H9 (cell line): ENCODE measurements around the gene RBM33. TPM values are rescaled to one million over a fixed set of nuclear protein-coding genes. Genes with fewer than 3 reads are reported as not detected.
A peak's percentile ranks its signal among the peaks of the same experiment; 100 is the strongest.

Experiments
- DNase-seq: peaks from one replicate; pipeline ENCODE4 v3.0.0-alpha.2; 2017
- H2AFZ ChIP-seq: one replicate; pipeline ENCODE4 v1.6.1; 2013; ENCODE audit warnings: mild to moderate bottlenecking, low read length, control low read depth, moderate library complexity
- H2AK5ac ChIP-seq: 2 replicates; pipeline ENCODE4 v1.6.1; 2013; ENCODE audit warnings: low read length, control low read depth, mixed read lengths; ENCODE audit not compliant: insufficient read length
- H2BK120ac ChIP-seq: one replicate; pipeline ENCODE4 v1.6.1; 2013; ENCODE audit warnings: low read depth, mild to moderate bottlenecking, low read length, control low read depth, inconsistent platforms; ENCODE audit not compliant: poor library complexity, severe bottlenecking
- H2BK12ac ChIP-seq: 2 replicates; pipeline ENCODE4 v1.6.1; 2013; ENCODE audit warnings: low read length, control low read depth, mixed read lengths, low read depth; ENCODE audit not compliant: insufficient read length
- H2BK15ac ChIP-seq: 2 replicates; pipeline ENCODE4 v1.6.1; 2013; ENCODE audit warnings: low read depth, low read length, control low read depth
- H2BK20ac ChIP-seq: one replicate; pipeline ENCODE4 v1.6.1; 2013; ENCODE audit warnings: low read depth, mild to moderate bottlenecking, low read length, control low read depth, inconsistent platforms; ENCODE audit not compliant: poor library complexity, severe bottlenecking
- H2BK5ac ChIP-seq: 2 replicates; pipeline ENCODE4 v1.6.1; 2013; ENCODE audit warnings: low read length, control low read depth, mixed read lengths; ENCODE audit not compliant: insufficient read length
- H3K14ac ChIP-seq: 2 replicates; pipeline ENCODE4 v1.6.1; 2013; ENCODE audit warnings: low read length, control low read depth; ENCODE audit not compliant: insufficient read depth
- H3K18ac ChIP-seq: 2 replicates; pipeline ENCODE4 v1.6.1; 2013; ENCODE audit warnings: low read depth, mild to moderate bottlenecking, mixed read lengths, low read length, control low read depth; ENCODE audit not compliant: insufficient read length
- H3K23ac ChIP-seq: 2 replicates; pipeline ENCODE4 v1.6.1; 2013; ENCODE audit warnings: low read length, control low read depth, mixed read lengths, low read depth; ENCODE audit not compliant: insufficient read length
- H3K23me2 ChIP-seq: 2 replicates; pipeline ENCODE4 v1.6.1; 2013; ENCODE audit warnings: low read depth, mild to moderate bottlenecking, mixed read lengths, low read length, control low read depth; ENCODE audit not compliant: insufficient read length, poor library complexity, severe bottlenecking
- H3K27ac ChIP-seq: 2 replicates; pipeline ENCODE4 v1.5.1; 2013; ENCODE audit warnings: low read length, control low read depth, mixed read lengths, low read depth; ENCODE audit not compliant: insufficient read length
- H3K27me3 ChIP-seq: 2 replicates; pipeline ENCODE4 v1.6.1; 2013; ENCODE audit warnings: low read length, control low read depth, inconsistent platforms; ENCODE audit not compliant: insufficient read depth
- H3K4ac ChIP-seq: 2 replicates; pipeline ENCODE4 v1.6.1; 2013; ENCODE audit warnings: low read depth, mild to moderate bottlenecking, control low read depth, inconsistent platforms, low read length, moderate library complexity
- H3K4me1 ChIP-seq: 2 replicates; pipeline ENCODE4 v1.6.1; 2013; ENCODE audit warnings: low read length, control low read depth, inconsistent platforms; ENCODE audit not compliant: insufficient read depth
- H3K4me2 ChIP-seq: 2 replicates; pipeline ENCODE4 v1.6.1; 2013; ENCODE audit warnings: low read length, control low read depth, mixed read lengths; ENCODE audit not compliant: insufficient read length, insufficient read depth
- H3K56ac ChIP-seq: 2 replicates; pipeline ENCODE4 v1.6.1; 2013; ENCODE audit warnings: low read depth, mild to moderate bottlenecking, mixed read lengths, low read length, control low read depth; ENCODE audit not compliant: insufficient read length
- H3K79me1 ChIP-seq: 2 replicates; pipeline ENCODE4 v1.6.1; 2013; ENCODE audit warnings: low read depth, mild to moderate bottlenecking, moderate library complexity, low read length, control low read depth, inconsistent platforms; ENCODE audit not compliant: insufficient read depth, poor library complexity, severe bottlenecking
- H3K79me2 ChIP-seq: 2 replicates; pipeline ENCODE4 v1.6.1; 2013; ENCODE audit warnings: low read length, control low read depth, inconsistent platforms; ENCODE audit not compliant: insufficient read depth
- H3K9ac ChIP-seq: 2 replicates; pipeline ENCODE4 v1.6.1; 2013; ENCODE audit warnings: low read length, control low read depth, mixed read lengths; ENCODE audit not compliant: insufficient read length; ENCODE audit errors: extremely low read depth
- H3K9me3 ChIP-seq: one replicate; pipeline ENCODE4 v1.6.1; 2013; ENCODE audit warnings: low read depth, low read length, inconsistent platforms; ENCODE audit not compliant: control insufficient read depth
- H3T11ph ChIP-seq: one replicate; pipeline ENCODE4 v1.6.1; 2013; ENCODE audit warnings: mild to moderate bottlenecking, low read length, control low read depth, inconsistent platforms
- H4K20me1 ChIP-seq: one replicate; pipeline ENCODE4 v1.6.1; 2013; ENCODE audit not compliant: control insufficient read depth, insufficient read length, insufficient read depth
- H4K5ac ChIP-seq: 2 replicates; pipeline ENCODE4 v1.6.1; 2013; ENCODE audit warnings: low read depth, mild to moderate bottlenecking, mixed read lengths, low read length, control low read depth; ENCODE audit not compliant: insufficient read length
- H4K8ac ChIP-seq: replicated peaks from 2 replicates; pipeline ENCODE4 v1.6.1; 2013; ENCODE audit warnings: low read length, control low read depth, mixed read lengths, low read depth; ENCODE audit not compliant: insufficient read length
- H4K91ac ChIP-seq: 2 replicates; pipeline ENCODE4 v1.6.1; 2013; ENCODE audit warnings: low read depth, mild to moderate bottlenecking, moderate library complexity, mixed read lengths, low read length, control low read depth; ENCODE audit not compliant: insufficient read length
- H3K27ac Mint-ChIP-seq, 3 experiments: 2 replicates in 2 of 3; 3 replicates in 1 of 3; pipeline ENCODE4 v1.8.0; 2020 to 2021; ENCODE audit warnings: mixed read lengths in 3 of 3, mild to moderate bottlenecking in 1 of 3, moderate library complexity in 1 of 3
- H3K27me3 Mint-ChIP-seq: 2 replicates; pipeline ENCODE4 v1.8.0; 2021; ENCODE audit warnings: low read depth, mild to moderate bottlenecking, moderate library complexity, mixed read lengths
- H3K36me3 Mint-ChIP-seq, 3 experiments: 2 replicates in 2 of 3; 3 replicates in 1 of 3; pipeline ENCODE4 v1.8.0; 2020 to 2021; ENCODE audit warnings: low read depth in 3 of 3, mixed read lengths in 3 of 3; ENCODE audit not compliant: insufficient read depth in 1 of 3
- H3K4me1 Mint-ChIP-seq, 2 experiments: 2 replicates each; pipeline ENCODE4 v1.8.0; 2020; ENCODE audit warnings: mixed read lengths in 2 of 2
- H3K4me3 Mint-ChIP-seq, 2 experiments: 2 replicates in 1 of 2; 3 replicates in 1 of 2; pipeline ENCODE4 v1.8.0; 2020 to 2021; ENCODE audit warnings: mild to moderate bottlenecking in 2 of 2, mixed read lengths in 2 of 2, moderate library complexity in 1 of 2
- H3K9me3 Mint-ChIP-seq, 2 experiments: 2 replicates in 1 of 2; 3 replicates in 1 of 2; pipeline ENCODE4 v1.8.0; 2020; ENCODE audit warnings: mild to moderate bottlenecking in 2 of 2, mixed read lengths in 2 of 2, moderate library complexity in 1 of 2
- WGBS: extraction: QIAGEN DNeasy Blood & Tissue Kit; methylation state at CpG from one replicate; pipeline ENCODE4 v1.1.7; 2013; ENCODE audit warnings: missing lambda C conversion rate, low lambda C conversion rate, mixed read lengths; ENCODE audit not compliant: insufficient read length; ENCODE audit errors: extremely low coverage; 5-methylcytosine and 5-hydroxymethylcytosine counted together
- total RNA-seq: library from RNA; stranded (reverse); gene quantifications from 2 replicates; pipeline ENCODE4 v1.2.1, GENCODE V29; 2021
- TF ChIP-seq, protein P1 (sequence below): fragments of 200-600 bp; sonication (generic); conservative IDR thresholded peaks from 3 replicates; pipeline ENCODE4 v1.8.0; 2021; ENCODE audit warnings: antibody characterized with exemption, mild to moderate bottlenecking

Gene RBM33
- total RNA-seq, 1 experiment from 2014 or later, result 71.3 TPM

DNA sequence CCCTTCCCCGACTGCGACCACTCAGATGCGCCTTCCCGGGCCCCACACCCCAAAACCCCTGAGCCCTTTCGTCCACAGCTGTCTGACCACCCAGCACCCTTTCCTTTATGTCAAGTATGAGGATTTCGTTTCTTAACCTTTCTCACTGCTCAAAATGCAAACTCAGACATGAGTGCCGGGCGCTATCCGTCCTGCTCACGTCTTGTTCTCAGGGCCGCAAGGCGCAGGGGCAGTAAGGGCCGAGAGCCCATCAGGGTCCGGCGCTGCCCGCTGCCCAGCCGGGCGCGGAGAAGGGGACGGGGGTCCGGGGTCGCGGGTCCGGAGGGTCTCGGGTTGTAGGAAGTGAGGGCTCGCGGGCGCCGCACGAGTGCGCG, 670 bp upstream of the RBM33 start:
- peaks cover 20 to 24% of the 10 kb centered on the region in 2 experiments for H3K4me1 Mint-ChIP-seq
- H2BK120ac ChIP-seq, result no peak overlapping the region
- H3K56ac ChIP-seq, result no peak overlapping the region
- peaks cover 26% of the 10 kb centered on the region; the same call in 1 of the 2 replicates for H3K79me2 ChIP-seq
- H2BK5ac ChIP-seq, result no peak overlapping the region
- no peak overlapping the region for H4K91ac ChIP-seq
- H3T11ph ChIP-seq, result no peak overlapping the region
- peaks cover 50 to 57% of the 10 kb centered on the region in 2 experiments for H3K9me3 Mint-ChIP-seq
- peak overlapping the region; percentile 36 for H3K9ac ChIP-seq
- H3K18ac ChIP-seq, result peak overlapping the region; percentile 31
- H3K4me2 ChIP-seq, result peak overlapping the region; percentile 63
- H2BK12ac ChIP-seq, result no peak overlapping the region
- peaks cover 12% of the 10 kb centered on the region for H3K9me3 ChIP-seq
- H3K4me1 ChIP-seq, result no peaks in the 10 kb centered on the region
- H4K5ac ChIP-seq, result no peak overlapping the region
- H4K20me1 ChIP-seq, result no peaks in the 10 kb centered on the region
- no peak overlapping the region for H2AFZ ChIP-seq
- H3K27me3 ChIP-seq, result no peaks in the 10 kb centered on the region
- no peak overlapping the region for H4K8ac ChIP-seq
- H3K36me3 Mint-ChIP-seq, result peaks cover 67 to 77% (median 76%) of the 10 kb centered on the region in 3 experiments
- peak overlapping the region; percentile 24 to 98 (median 95); a peak in 4 of 7 replicates for H3K27ac Mint-ChIP-seq
- no peak overlapping the region for H2BK20ac ChIP-seq
- H3K14ac ChIP-seq, result peak overlapping the region; percentile 42; the same call in 1 of the 2 replicates
- H3K4ac ChIP-seq, result no peak overlapping the region
- TF ChIP-seq, protein P1, sequence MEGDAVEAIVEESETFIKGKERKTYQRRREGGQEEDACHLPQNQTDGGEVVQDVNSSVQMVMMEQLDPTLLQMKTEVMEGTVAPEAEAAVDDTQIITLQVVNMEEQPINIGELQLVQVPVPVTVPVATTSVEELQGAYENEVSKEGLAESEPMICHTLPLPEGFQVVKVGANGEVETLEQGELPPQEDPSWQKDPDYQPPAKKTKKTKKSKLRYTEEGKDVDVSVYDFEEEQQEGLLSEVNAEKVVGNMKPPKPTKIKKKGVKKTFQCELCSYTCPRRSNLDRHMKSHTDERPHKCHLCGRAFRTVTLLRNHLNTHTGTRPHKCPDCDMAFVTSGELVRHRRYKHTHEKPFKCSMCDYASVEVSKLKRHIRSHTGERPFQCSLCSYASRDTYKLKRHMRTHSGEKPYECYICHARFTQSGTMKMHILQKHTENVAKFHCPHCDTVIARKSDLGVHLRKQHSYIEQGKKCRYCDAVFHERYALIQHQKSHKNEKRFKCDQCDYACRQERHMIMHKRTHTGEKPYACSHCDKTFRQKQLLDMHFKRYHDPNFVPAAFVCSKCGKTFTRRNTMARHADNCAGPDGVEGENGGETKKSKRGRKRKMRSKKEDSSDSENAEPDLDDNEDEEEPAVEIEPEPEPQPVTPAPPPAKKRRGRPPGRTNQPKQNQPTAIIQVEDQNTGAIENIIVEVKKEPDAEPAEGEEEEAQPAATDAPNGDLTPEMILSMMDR, result no peak
- H3K27ac ChIP-seq, result peak overlapping the region; percentile 73
- no peak overlapping the region for H2BK15ac ChIP-seq
- peaks cover 5% of the 10 kb centered on the region for H3K23me2 ChIP-seq
- no peak for DNase-seq
- H2AK5ac ChIP-seq, result no peak overlapping the region
- no peaks in the 10 kb centered on the region for H3K79me1 ChIP-seq
- no peak overlapping the region for H3K23ac ChIP-seq
- H3K4me3 Mint-ChIP-seq, result peak overlapping the region; percentile 93 to 97
- no CpG with 5 or more reads among the region's 32 CpGs for WGBS
- peaks cover 22% of the 10 kb centered on the region for H3K27me3 Mint-ChIP-seq
